GM12878 (cell line): ENCODE measurements around the gene DTNBP1. TPM values are rescaled to one million over a fixed set of nuclear protein-coding genes. Genes with fewer than 3 reads are reported as not detected.

Experiments
- ATAC-seq: fragments of 200-7000 bp; cut with Tn5 transposase; 3 replicates; pipeline ENCODE4 v1.9.1; 2020; ENCODE audit warnings: mild to moderate bottlenecking, moderate library complexity
- BruUV-seq: library from RNA; stranded (reverse); fragments of 400-500 nt; replicated peaks from 2 replicates; lab custom pipeline; 2021; lab: Mats Ljungman, UMichigan
- CTCF ChIA-PET: fragments of 300-600 bp; sonication (Branson Sonifier 250); formaldehyde crosslinking; extraction: SDS; loops from one replicate; lab custom pipeline; 2021; ENCODE audit warnings: inconsistent platforms; lab: Yijun Ruan, JAX
- POLR2A ChIA-PET: fragments of 350-600 bp; formaldehyde crosslinking; extraction: SDS; loops from one replicate; lab custom pipeline; 2021; ENCODE audit warnings: inconsistent platforms; lab: Charles Lee
- RAD21 ChIA-PET: fragments of 300-600 bp; sonication (Branson Sonifier 250); formaldehyde crosslinking; loops from one replicate; lab custom pipeline; 2023; ENCODE audit warnings: antibody characterized with exemption; ENCODE audit not compliant: unreplicated experiment; lab: Charles Lee
- SMC1A ChIA-PET: fragments of 300-600 bp; sonication (Branson Sonifier 250); formaldehyde crosslinking; loops from one replicate; lab custom pipeline; 2023; ENCODE audit not compliant: unreplicated experiment, uncharacterized antibody; lab: Charles Lee
- DNase-seq: peaks from one replicate; pipeline ENCODE4 v3.0.0-alpha.2; 2011; ENCODE audit warnings: low read depth, low spot score
- FAIRE-seq: peaks from 3 replicates; lab custom pipeline; 2011; peaks lifted over from hg19 to GRCh38; lab: Jason Lieb, UNC
- H2AFZ ChIP-seq: 2 replicates; pipeline ENCODE4 v1.6.0; 2011; ENCODE audit warnings: low read depth, low read length, control low read depth; ENCODE audit not compliant: control insufficient read depth
- H3K27ac ChIP-seq: 2 replicates; pipeline ENCODE4 v1.5.1; 2011; ENCODE audit warnings: control low read depth; ENCODE audit not compliant: control insufficient read depth, insufficient read depth
- H3K27me3 ChIP-seq, 2 experiments: replicated peaks in 1 of 2; 2 replicates each; pipeline versions ENCODE4 v1.6.0 to v1.6.1; 2011; ENCODE audit warnings: low read length in 1 of 2; ENCODE audit not compliant: control insufficient read depth in 2 of 2, insufficient read depth in 2 of 2
- H3K36me3 ChIP-seq, 2 experiments: 2 replicates each; pipeline ENCODE4 v1.5.1; 2011; ENCODE audit warnings: low read length in 1 of 2; ENCODE audit not compliant: control insufficient read depth in 2 of 2, insufficient read depth in 2 of 2
- H3K4me1 ChIP-seq: 2 replicates; pipeline ENCODE4 v1.6.1; 2011; ENCODE audit warnings: mild to moderate bottlenecking, low read length, moderate library complexity, mixed read lengths; ENCODE audit not compliant: control insufficient read depth, insufficient read depth
- H3K4me2 ChIP-seq: 2 replicates; pipeline ENCODE4 v1.6.0; 2011; ENCODE audit warnings: control low read depth; ENCODE audit not compliant: control insufficient read depth, insufficient read depth
- H3K4me3 ChIP-seq: fragments of 200-600 bp; sonication (generic); 2 replicates; pipeline ENCODE4 v1.5.1; 2016
- H3K79me2 ChIP-seq: 2 replicates; pipeline ENCODE4 v1.6.0; 2011; ENCODE audit warnings: low read length; ENCODE audit not compliant: control insufficient read depth, insufficient read depth
- H3K9ac ChIP-seq: 2 replicates; pipeline ENCODE4 v1.8.0; 2011; ENCODE audit warnings: low read length, control low read depth, mixed read lengths; ENCODE audit not compliant: control insufficient read depth, insufficient read depth
- H3K9me3 ChIP-seq: replicated peaks from 3 replicates; pipeline ENCODE4 v1.5.1; 2011; ENCODE audit warnings: mild to moderate bottlenecking, low read length; ENCODE audit not compliant: control insufficient read depth, insufficient read depth
- H4K20me1 ChIP-seq: 2 replicates; pipeline ENCODE4 v1.6.0; 2011; ENCODE audit not compliant: control insufficient read depth, insufficient read depth
- CBX5 ChIP-seq: sonication (generic); IDR thresholded peaks from 2 replicates; pipeline ENCODE4 v1.6.1; 2016; ENCODE audit warnings: low read depth, moderate library complexity, mild to moderate bottlenecking, inconsistent platforms
- CREM ChIP-seq: IDR thresholded peaks from 2 replicates; pipeline ENCODE4 v1.6.1; 2014; ENCODE audit warnings: antibody characterized with exemption, low read depth
- GABPA ChIP-seq: IDR thresholded peaks from 2 replicates; pipeline ENCODE4 v1.6.1; 2014; ENCODE audit warnings: antibody characterized with exemption, low read depth, mild to moderate bottlenecking, inconsistent platforms
- MEF2A ChIP-seq: IDR thresholded peaks from 2 replicates; pipeline ENCODE4 v1.6.1; 2011; ENCODE audit warnings: low read depth, mild to moderate bottlenecking, low read length, moderate library complexity; ENCODE audit not compliant: insufficient read depth
- MEF2B ChIP-seq: fragments of 450-650 bp; IDR thresholded peaks from 2 replicates; pipeline ENCODE4 v1.6.1; 2018; ENCODE audit warnings: mild to moderate bottlenecking, moderate library complexity; ENCODE audit not compliant: partially characterized antibody, poor library complexity, severe bottlenecking
- NFYA ChIP-seq: IDR thresholded peaks from 2 replicates; pipeline ENCODE4 v1.6.1; 2011; ENCODE audit warnings: low read depth, mild to moderate bottlenecking, low read length, improper control_type of control experiment, borderline replicate concordance
- RAD21 ChIP-seq: IDR thresholded peaks from 2 replicates; pipeline ENCODE4 v1.6.1; 2011; ENCODE audit warnings: mild to moderate bottlenecking, low read depth, low read length, moderate library complexity; ENCODE audit not compliant: insufficient read depth
- RELA ChIP-seq: fragments of 450-650 bp; IDR thresholded peaks from 2 replicates; pipeline ENCODE4 v1.8.0; 2014; ENCODE audit warnings: borderline replicate concordance; ENCODE audit not compliant: partially characterized antibody
- SUZ12 ChIP-seq: fragments of 200-600 bp; sonication (generic); IDR thresholded peaks from one replicate; pipeline ENCODE4 v1.6.1; 2018; ENCODE audit warnings: antibody characterized with exemption, mild to moderate bottlenecking; ENCODE audit not compliant: unreplicated experiment
- TBL1XR1 ChIP-seq: IDR thresholded peaks from 2 replicates; pipeline ENCODE4 v1.6.1; 2012; ENCODE audit warnings: low read depth, low read length, improper control_type of control experiment
- USF2 ChIP-seq: IDR thresholded peaks from 2 replicates; pipeline ENCODE4 v1.6.1; 2011; ENCODE audit warnings: low read depth, low read length, improper control_type of control experiment, borderline replicate concordance
- WGBS: methylation state at CpG from one replicate; pipeline ENCODE4 v1.1.6; 2016; ENCODE audit warnings: low lambda C conversion rate; ENCODE audit not compliant: insufficient replicate concordance, insufficient coverage; ENCODE audit errors: missing lambda C conversion rate; 5-methylcytosine and 5-hydroxymethylcytosine counted together
- in situ Hi-C: fragments of 300-500 bp; cut with MboI; formaldehyde crosslinking; loops from 9 replicates; pipeline ENCODE4 v1.14.3; 2018; ENCODE audit warnings: mixed read lengths
- intact Hi-C: fragments of 100-400 bp; cut with micrococcal nuclease; formaldehyde crosslinking; loops from one replicate; pipeline ENCODE4 v1.14.2; 2022; ENCODE audit not compliant: unreplicated experiment
- polyA plus RNA-seq, 11 experiments: library from polyadenylated mRNA; depleted of rRNA in 4 of 11; unstranded in 6 of 11; stranded (reverse) in 5 of 11; fragments of >200 nt; fragmentation: Nextera tagmentation in 4 of 11; fragmentation: Illumina TruSeq in 1 of 11; extraction: Ambion mirVana in 4 of 11; extraction: Trizol in 1 of 11; gene quantifications; 1 replicate in 1 of 11; 2 replicates in 10 of 11; pipeline versions ENCODE4 v1.2.1 to v1.2.3, GENCODE V29; 2011 to 2016; ENCODE audit warnings: inconsistent platforms in 2 of 11, missing spikeins in 2 of 11, low read depth in 1 of 11
- total RNA-seq, 4 experiments: library from RNA; depleted of rRNA in 3 of 4; stranded (reverse); fragments of >200 nt in 3 of 4; fragmentation: Illumina TruSeq in 1 of 4; extraction: Trizol in 1 of 4; gene quantifications; 2 replicates each; pipeline versions ENCODE4 v1.2.1 to v1.2.3, GENCODE V29; 2013 to 2021

DTNBP1 gene
- total and polyA plus RNA-seq, 10 of the 15 experiments (the other 5 are each of a cell fraction or from before 2014, with no cell fraction given) = 7.1 to 40.3 (median 20.1) TPM

GRCh38 chr6:15485936-15486335, 176.9 kb downstream of the DTNBP1 start (continued):
- TF ChIP-seq MEF2B (no peak), CREM (no peak), RELA (no peak), NFYA (no peak), CBX5 (no peak), GABPA (no peak), SUZ12 (no peak), TBL1XR1 (no peak)

- in situ Hi-C loops = loop anchor here (25.0 kb wide), 1 partner anchor 1273 kb away; no protein-coding TSS in a partner anchor
- Histone ChIP-seq H3K27me3 (no peaks in the 10 kb centered on the region), H3K9me3 (no peaks in the 10 kb centered on the region), H3K27ac (no peak overlapping the region), H3K9ac (no peak overlapping the region), H4K20me1 (no peaks in the 10 kb centered on the region), H3K4me1 (no peaks in the 10 kb centered on the region), H3K79me2 (peaks cover 22% of the 10 kb centered on the region), H3K36me3 (peaks cover 9 to 22% of the 10 kb centered on the region in 2 experiments), H3K4me3 (no peak overlapping the region), H3K4me2 (no peak overlapping the region), H2AFZ (no peak overlapping the region)
- ChIA-PET CTCF (interaction anchor here (0.7 to 1.5 kb wide), 2 partner anchors 21 to 137 kb away, joined by 3 to 6 read pairs; no protein-coding TSS in a partner anchor), SMC1A (interaction anchor here (0.7 to 1.2 kb wide), 2 partner anchors 52 to 59 kb away, joined by 3 read pairs; no protein-coding TSS in a partner anchor), RAD21 (interaction anchor here (0.7 kb wide), 1 partner anchor 11 kb away, joined by 3 read pairs; no protein-coding TSS in a partner anchor), POLR2A (interaction anchor here (0.6 kb wide), 1 partner anchor 29 kb away, joined by 4 read pairs; no protein-coding TSS in a partner anchor)
- FAIRE-seq = no peak
- TF ChIP-seq RAD21 (no peak), MEF2A (no peak), CBX5 (no peak), USF2 (no peak)
- DNase-seq = no peak
- intact Hi-C loops = no loop called here
- 96% methylated on average over 4 of the region's 4 CpGs for WGBS
- BruUV-seq = no TSS peak
- ATAC-seq = no peak
Observed at GRCh38 chr6:15484821-15485220, 178.0 kb downstream of the DTNBP1 start.
